SU-DHL-6 (cell line): Measurements from ENCODE around the gene ERV3-1.

Experiments used
- EZH2phosphoT487 ChIP-seq: fragments of 200-600 bp; sonication (generic), shearing (Covaris generic); conservative IDR thresholded peaks from 2 replicates; pipeline ENCODE4 v1.6.1; 2018; ENCODE audit warnings: mild to moderate bottlenecking, antibody characterized with exemption, low read length, moderate library complexity, mixed read lengths
- TF ChIP-seq, protein P1 (sequence below): fragments of 200-600 bp; sonication (generic); IDR thresholded peaks from one replicate; pipeline ENCODE4 v1.5.1; 2017; ENCODE audit warnings: antibody characterized with exemption, mild to moderate bottlenecking, low read length, moderate library complexity; ENCODE audit not compliant: insufficient read depth, poor library complexity, severe bottlenecking

- TF ChIP-seq, protein P1, sequence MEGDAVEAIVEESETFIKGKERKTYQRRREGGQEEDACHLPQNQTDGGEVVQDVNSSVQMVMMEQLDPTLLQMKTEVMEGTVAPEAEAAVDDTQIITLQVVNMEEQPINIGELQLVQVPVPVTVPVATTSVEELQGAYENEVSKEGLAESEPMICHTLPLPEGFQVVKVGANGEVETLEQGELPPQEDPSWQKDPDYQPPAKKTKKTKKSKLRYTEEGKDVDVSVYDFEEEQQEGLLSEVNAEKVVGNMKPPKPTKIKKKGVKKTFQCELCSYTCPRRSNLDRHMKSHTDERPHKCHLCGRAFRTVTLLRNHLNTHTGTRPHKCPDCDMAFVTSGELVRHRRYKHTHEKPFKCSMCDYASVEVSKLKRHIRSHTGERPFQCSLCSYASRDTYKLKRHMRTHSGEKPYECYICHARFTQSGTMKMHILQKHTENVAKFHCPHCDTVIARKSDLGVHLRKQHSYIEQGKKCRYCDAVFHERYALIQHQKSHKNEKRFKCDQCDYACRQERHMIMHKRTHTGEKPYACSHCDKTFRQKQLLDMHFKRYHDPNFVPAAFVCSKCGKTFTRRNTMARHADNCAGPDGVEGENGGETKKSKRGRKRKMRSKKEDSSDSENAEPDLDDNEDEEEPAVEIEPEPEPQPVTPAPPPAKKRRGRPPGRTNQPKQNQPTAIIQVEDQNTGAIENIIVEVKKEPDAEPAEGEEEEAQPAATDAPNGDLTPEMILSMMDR: no peak
- no peak for TF ChIP-seq EZH2phosphoT487
These were observed 7.7 kb downstream of the ERV3-1 start for GRCh38 chr7:64998865-64999164.
